ENCODE data around the gene LARP1. TPM values are rescaled to one million over a fixed set of nuclear protein-coding genes. Genes with fewer than 3 reads are reported as not detected.

LARP1 gene
- total RNA-seq, 1 donor from 2014 or later: 243 TPM

- no peak for DNase-seq (ENCODE audit: low read depth)
- Histone ChIP-seq H2AFZ (ENCODE audit: low read depth, low read length) (no peak overlapping the region), H3K4me1 (ENCODE audit: insufficient read depth, low read length) (peaks cover 13% of the 10 kb centered on the region), H4K20me1 (ENCODE audit: insufficient read depth, low read length) (peaks cover 68% of the 10 kb centered on the region), H3K27me3 (ENCODE audit: insufficient read depth, low read length) (no peaks in the 10 kb centered on the region), H3K9me3 (ENCODE audit: insufficient read depth, low read depth, low read length) (no peaks in the 10 kb centered on the region), H3K4me3 (ENCODE audit: insufficient read depth, low read depth, low read length) (no peak overlapping the region), H3K27ac (ENCODE audit: low read depth, low read length) (peak overlapping the region; percentile 4), H3K9ac (ENCODE audit: low read length) (peak overlapping the region; percentile 21), H3K4me2 (ENCODE audit: low read length) (peak overlapping the region; percentile 19), H3K79me2 (ENCODE audit: insufficient read depth, low read length) (peaks cover 39% of the 10 kb centered on the region), H3K36me3 (ENCODE audit: insufficient read depth, low read length) (peaks cover 79% of the 10 kb centered on the region)
- H3K9me3 Mint-ChIP-seq (ENCODE audit: unreplicated experiment): no peaks in the 10 kb centered on the region
- H3K27ac Mint-ChIP-seq (ENCODE audit: unreplicated experiment): no peak overlapping the region
- no peaks in the 10 kb centered on the region for H3K27me3 Mint-ChIP-seq (ENCODE audit: low read depth, unreplicated experiment)
- FAIRE-seq: no peak
- no peak overlapping the region for H3K4me3 Mint-ChIP-seq (ENCODE audit: unreplicated experiment)
- H3K36me3 Mint-ChIP-seq (ENCODE audit: low read depth, unreplicated experiment): peaks cover 41% of the 10 kb centered on the region
- H3K4me1 Mint-ChIP-seq (ENCODE audit: low read depth, unreplicated experiment): peaks cover 5% of the 10 kb centered on the region
- TF ChIP-seq CTCF (IDR thresholded peaks at IDR 0.05; ENCODE audit: insufficient read depth, low read depth, low read length) (no peak), EZH2 (IDR thresholded peaks at IDR 0.05; ENCODE audit: insufficient read depth, low read length) (no peak)
These were observed 45.4 kb downstream of the LARP1 start for GRCh38 chr5:154800582-154800981.

- Histone ChIP-seq H3K36me3 (ENCODE audit: insufficient read depth, low read length) (peaks cover 83% of the 10 kb centered on the region), H3K4me2 (ENCODE audit: low read length) (peak overlapping the region; percentile 19), H4K20me1 (ENCODE audit: insufficient read depth, low read length) (peaks cover 69% of the 10 kb centered on the region), H3K4me3 (ENCODE audit: insufficient read depth, low read depth, low read length) (no peak overlapping the region), H3K79me2 (ENCODE audit: insufficient read depth, low read length) (peaks cover 41% of the 10 kb centered on the region), H3K9ac (ENCODE audit: low read length) (peak overlapping the region; percentile 21), H3K4me1 (ENCODE audit: insufficient read depth, low read length) (peaks cover 13% of the 10 kb centered on the region), H3K27me3 (ENCODE audit: insufficient read depth, low read length) (no peaks in the 10 kb centered on the region), H3K9me3 (ENCODE audit: insufficient read depth, low read depth, low read length) (no peaks in the 10 kb centered on the region), H3K27ac (ENCODE audit: low read depth, low read length) (peak overlapping the region; percentile 4), H2AFZ (ENCODE audit: low read depth, low read length) (no peak overlapping the region)
- DNase-seq (ENCODE audit: low read depth) (peak; percentile 42), FAIRE-seq (peak; percentile 68)
- Mint-ChIP-seq H3K27me3 (ENCODE audit: low read depth, unreplicated experiment) (no peaks in the 10 kb centered on the region), H3K4me3 (ENCODE audit: unreplicated experiment) (no peak overlapping the region), H3K27ac (ENCODE audit: unreplicated experiment) (no peak overlapping the region), H3K36me3 (ENCODE audit: low read depth, unreplicated experiment) (peaks cover 41% of the 10 kb centered on the region), H3K9me3 (ENCODE audit: unreplicated experiment) (no peaks in the 10 kb centered on the region), H3K4me1 (ENCODE audit: low read depth, unreplicated experiment) (peaks cover 5% of the 10 kb centered on the region)
- TF ChIP-seq EZH2 (IDR thresholded peaks at IDR 0.05; ENCODE audit: insufficient read depth, low read length) (no peak), CTCF (IDR thresholded peaks at IDR 0.05; ENCODE audit: insufficient read depth, low read depth, low read length) (no peak)
These were observed 45.9 kb downstream of the LARP1 start for GRCh38 chr5:154801083-154801482.

GRCh38 chr5:154802050-154802449 lies 46.9 kb downstream of the LARP1 start:
- DNase-seq (ENCODE audit: low read depth) (no peak), FAIRE-seq (no peak)
- Histone ChIP-seq H2AFZ (ENCODE audit: low read depth, low read length) (no peak overlapping the region), H3K4me3 (ENCODE audit: insufficient read depth, low read depth, low read length) (no peak overlapping the region), H3K9me3 (ENCODE audit: insufficient read depth, low read depth, low read length) (no peaks in the 10 kb centered on the region), H3K4me2 (ENCODE audit: low read length) (no peak overlapping the region), H3K27ac (ENCODE audit: low read depth, low read length) (no peak overlapping the region), H3K27me3 (ENCODE audit: insufficient read depth, low read length) (no peaks in the 10 kb centered on the region), H3K36me3 (ENCODE audit: insufficient read depth, low read length) (peaks cover 83% of the 10 kb centered on the region), H3K4me1 (ENCODE audit: insufficient read depth, low read length) (peaks cover 13% of the 10 kb centered on the region), H4K20me1 (ENCODE audit: insufficient read depth, low read length) (peaks cover 67% of the 10 kb centered on the region), H3K79me2 (ENCODE audit: insufficient read depth, low read length) (peaks cover 32% of the 10 kb centered on the region), H3K9ac (ENCODE audit: low read length) (no peak overlapping the region)
- H3K9me3 Mint-ChIP-seq (ENCODE audit: unreplicated experiment): no peaks in the 10 kb centered on the region
- H3K4me3 Mint-ChIP-seq (ENCODE audit: unreplicated experiment): no peak overlapping the region
- no peaks in the 10 kb centered on the region for H3K27me3 Mint-ChIP-seq (ENCODE audit: low read depth, unreplicated experiment)
- H3K4me1 Mint-ChIP-seq (ENCODE audit: low read depth, unreplicated experiment): peaks cover 7% of the 10 kb centered on the region
- H3K27ac Mint-ChIP-seq (ENCODE audit: unreplicated experiment): no peak overlapping the region
- peaks cover 39% of the 10 kb centered on the region for H3K36me3 Mint-ChIP-seq (ENCODE audit: low read depth, unreplicated experiment)
- TF ChIP-seq CTCF (IDR thresholded peaks at IDR 0.05; ENCODE audit: insufficient read depth, low read depth, low read length) (no peak), EZH2 (IDR thresholded peaks at IDR 0.05; ENCODE audit: insufficient read depth, low read length) (no peak)

Measured in astrocyte (in vitro differentiated cells and primary cell).